Measurements from ENCODE around the gene CAP1.

CAP1 gene

DNA sequence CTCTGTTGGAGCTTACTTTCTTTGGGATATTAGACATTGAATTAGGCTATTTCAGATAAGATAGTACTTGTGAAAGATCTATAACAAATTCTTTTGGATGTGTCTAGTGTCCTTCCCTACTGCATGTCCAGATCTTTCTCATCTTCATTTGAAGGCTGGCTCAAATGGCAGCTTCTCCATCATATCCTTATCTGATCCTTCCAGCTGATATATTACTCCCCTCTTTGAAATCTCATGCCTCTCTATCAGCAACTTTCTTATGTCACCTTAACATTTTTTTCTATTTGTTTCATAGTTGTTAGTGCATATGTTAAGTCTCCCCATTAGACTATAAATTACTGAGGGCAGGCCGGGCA is 17.5 kb downstream of the CAP1 start:
- no peak for DNase-seq (ENCODE audit: low read depth in 3 of 3, low spot score in 1 of 3)

DNA sequence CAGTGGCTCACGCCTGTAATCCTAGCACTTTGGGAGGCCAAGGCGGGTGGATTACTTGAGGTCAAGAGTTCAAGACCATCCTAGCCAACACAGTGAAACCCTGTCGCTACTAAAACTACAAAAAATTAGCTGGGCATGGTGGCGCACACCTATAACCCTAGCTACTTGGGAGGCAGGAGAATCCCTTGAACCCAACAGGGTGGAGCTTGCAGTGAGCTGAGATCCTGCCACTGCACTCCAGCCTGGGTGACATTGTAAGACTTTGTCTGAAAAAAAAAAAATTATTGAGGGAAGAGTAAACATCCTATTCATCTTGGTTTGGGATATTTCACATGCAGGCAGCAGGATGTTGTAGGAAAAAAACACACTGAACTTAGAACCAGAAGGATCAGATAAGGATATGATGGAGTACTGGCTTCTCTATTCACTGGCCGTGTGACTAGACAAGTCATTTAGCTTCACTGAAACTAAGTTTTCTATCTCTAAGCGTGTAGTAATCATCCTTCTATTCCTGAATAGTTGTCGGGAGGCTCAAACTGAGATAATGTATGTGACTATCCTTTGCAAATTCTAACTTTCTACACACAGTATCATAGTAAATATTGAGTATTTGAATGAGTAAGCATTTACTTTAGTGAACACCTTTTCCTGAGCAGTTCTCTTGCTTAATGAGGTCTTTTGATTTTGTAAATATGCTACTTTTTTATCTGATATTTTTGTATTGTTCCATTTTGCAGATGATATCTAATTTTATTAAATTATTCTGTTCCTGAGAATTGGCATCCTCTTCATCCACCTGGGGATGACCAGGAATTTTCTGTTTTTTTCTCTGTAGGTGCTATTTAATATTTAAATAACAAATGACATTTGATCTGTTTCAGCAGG is 18.2 kb downstream of the CAP1 start:
- no peak for DNase-seq (ENCODE audit: low read depth in 3 of 3, low spot score in 1 of 3)

DNA sequence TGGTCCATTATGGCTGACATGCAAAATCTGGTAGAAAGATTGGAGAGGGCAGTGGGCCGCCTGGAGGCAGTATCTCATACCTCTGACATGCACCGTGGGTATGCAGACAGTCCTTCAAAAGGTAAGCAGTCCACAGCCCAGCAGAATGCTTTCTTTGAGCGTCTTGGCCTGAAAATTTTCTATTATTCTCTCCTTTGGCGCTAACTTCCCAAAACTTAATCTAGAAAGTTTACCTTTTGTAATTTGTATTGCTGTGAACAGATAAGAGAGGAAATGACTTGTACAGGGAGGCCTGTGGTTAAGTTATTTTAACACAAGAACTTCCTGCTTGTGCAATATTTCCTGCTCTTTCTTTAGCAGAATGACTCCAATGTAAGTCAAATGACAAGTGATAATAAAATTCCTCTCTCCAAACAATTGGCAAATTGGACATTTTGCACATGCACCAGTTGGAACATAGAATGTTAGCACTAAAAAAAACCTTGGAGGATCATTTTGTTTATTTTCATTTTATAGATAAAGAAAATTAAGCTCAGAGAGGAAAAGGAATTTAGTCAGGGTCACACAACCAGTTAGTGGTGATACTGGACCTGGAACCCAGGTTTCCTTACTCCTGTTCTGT is 18.9 kb downstream of the CAP1 start:
- DNase-seq (ENCODE audit: low read depth in 3 of 3, low spot score in 1 of 3), result no peak

DNA sequence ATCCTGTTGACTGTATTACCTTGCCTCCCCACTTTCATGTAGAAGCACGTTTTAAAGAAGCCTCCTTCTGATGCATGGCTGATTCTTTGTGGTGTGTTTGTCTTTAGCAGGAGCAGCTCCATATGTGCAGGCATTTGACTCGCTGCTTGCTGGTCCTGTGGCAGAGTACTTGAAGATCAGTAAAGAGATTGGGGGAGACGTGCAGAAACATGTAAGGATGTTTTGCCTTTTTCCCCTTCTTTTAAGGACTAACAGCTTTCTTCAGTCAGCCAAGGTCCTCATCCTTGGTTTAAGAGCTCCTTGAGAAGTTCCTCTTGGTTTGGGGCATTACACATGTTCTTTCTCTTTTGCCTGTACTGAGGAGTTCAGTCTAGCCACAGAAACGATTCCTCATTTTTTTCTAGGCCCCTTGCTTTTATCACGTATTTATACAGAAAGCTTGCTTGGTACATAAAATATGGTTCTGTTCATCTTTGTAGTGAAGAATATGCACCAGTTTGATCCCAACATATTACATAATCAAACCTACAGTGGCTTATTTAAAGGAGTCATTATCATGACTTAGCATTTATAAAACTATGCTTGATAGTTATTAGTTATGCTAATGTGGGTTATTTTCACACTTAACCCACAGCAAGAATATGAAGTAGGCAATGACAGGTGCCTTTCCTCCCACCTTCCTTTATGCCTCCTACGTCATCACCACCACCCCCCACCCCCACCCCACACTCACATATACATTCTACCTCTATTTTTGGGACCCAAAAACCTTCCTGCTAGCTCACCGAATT is 19.6 kb downstream of the CAP1 start:
- no peak for DNase-seq (ENCODE audit: low read depth in 3 of 3, low spot score in 1 of 3)

DNA sequence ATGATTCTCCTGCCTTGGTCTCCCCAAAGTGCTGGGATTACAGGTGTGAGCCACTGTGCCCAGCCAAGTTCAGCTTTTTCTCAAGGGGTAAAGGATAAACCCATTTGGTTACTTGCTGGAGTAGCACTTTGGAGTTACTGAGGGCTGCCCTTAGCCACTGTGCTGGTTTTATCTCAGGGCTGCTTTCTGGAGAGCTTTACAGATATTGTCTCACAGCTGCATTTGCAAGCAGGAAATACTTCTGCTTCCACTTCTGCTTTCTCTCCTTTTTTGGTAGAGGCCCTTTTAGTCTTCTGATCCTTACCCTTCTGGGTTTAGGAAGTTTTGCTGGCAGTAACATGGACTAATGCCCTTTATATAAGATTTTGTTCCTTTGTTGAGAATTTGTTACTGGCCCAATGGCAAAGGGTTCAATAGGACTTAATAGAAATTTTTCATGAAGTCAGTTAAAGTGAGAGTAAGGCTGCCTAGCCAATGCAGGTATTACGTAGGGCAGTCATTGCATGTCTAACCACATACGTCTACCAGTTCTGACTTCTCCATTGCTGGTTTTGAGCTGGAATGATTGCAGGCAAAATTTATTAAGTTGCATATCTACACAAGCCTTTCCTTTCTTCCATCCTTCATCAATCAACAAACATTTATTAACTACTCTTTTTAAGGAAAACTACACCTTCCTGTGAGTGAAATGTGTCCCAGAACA is 24.4 kb downstream of the CAP1 start:
- DNase-seq (ENCODE audit: low read depth in 3 of 3, low spot score in 1 of 3), result no peak

DNA sequence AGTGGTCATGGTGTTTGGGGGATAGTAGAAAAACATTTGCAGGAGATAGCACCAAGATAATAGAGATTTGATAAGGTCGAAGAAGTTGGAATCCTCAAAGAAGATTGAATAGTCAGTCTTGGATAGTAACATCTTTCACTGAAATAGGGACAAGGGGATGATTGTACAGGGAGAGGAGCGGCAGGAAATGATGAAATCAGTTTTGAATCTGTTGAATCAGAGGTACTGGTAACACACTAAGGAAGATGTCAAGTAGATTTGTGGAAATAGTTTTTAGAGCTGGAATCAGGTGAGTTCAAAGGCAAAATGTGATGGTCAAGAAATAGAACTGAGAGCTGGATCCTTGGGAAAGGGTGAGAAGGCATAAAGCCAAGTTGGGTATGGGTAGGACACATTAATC is 26.5 kb downstream of the CAP1 start:
- no peak for DNase-seq (ENCODE audit: low read depth in 3 of 3, low spot score in 1 of 3)

DNA sequence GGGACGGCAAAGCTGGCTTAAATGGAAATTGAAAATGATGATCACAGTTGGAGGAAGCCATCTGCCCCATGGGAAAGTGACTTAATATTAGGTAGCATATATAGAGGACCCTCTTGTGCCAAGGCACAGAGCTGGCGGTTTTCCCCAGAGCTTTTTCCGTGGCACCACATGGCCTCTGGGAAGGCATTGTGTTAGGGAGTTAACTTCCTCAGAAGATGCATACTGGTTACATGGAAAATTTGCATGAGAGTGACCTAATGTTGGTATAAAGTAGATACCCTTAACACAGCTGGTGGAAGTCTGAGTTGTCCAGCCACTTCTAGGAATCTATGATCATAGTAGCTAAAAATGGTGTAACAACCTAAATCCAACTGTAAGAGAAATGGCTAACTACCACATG is 27.3 kb downstream of the CAP1 start:
- DNase-seq (ENCODE audit: low read depth in 3 of 3, low spot score in 1 of 3), result no peak

DNA sequence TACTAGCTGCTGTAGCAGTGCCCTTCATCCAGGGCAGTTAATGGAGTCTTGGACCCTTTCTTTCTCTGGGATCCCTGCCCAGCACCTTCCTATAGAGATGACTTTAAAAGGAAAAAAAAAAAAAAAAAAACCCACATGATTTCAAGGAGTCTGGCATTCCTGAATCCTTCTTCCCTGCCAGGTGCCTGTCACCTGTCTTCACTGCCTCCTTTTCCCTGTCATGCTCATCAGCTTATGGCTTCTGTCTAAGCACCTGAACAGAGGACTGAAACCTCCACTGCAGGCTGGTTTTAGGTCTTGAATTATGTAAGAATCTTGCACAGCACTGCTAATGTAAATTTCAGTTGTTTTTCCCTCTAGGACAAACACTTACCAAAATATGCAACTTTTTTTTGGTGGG is 31.6 kb downstream of the CAP1 start:
- no peak for DNase-seq (ENCODE audit: low read depth in 3 of 3, low spot score in 1 of 3)

DNA sequence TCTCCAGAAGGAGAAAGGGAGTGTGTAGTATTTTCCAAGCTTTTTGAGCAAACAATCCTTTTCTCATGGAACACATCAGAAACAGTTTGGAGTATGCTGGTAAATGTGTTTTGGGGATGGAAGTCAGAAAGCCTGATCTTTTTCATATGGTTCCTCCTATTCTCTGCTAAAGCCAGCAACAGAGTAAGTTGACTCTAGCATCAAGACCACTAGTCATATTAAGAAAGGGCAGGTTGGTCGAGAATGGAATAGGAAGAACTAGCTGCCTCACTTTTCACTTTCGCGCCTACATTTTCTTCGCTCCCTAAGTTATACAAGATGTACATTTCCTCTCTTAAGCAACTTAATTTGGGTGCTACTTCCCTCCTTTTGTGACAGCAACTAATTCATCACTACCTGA is 32.5 kb downstream of the CAP1 start:
- no peak for DNase-seq (ENCODE audit: low read depth in 3 of 3, low spot score in 1 of 3)

DNA sequence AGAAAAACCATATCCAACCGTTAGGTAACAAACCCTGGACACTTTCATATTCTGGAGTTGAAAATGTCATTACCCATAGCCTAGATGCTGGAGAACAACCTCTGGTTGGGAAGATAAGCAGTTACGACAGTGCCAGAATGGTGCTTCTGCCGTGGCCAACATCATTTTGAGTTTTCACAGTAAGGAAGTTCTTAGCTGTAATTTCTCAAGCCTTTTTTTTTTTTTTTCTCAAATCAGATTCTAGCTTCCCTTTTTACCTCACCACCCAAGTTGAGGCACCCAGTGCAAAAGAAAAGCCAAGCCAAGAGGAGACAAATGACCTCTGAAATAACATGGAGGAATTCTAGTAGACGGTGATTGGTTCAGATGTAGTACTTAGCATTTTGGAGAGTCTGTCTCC is 34.7 kb downstream of the CAP1 start:
- no peak for DNase-seq (ENCODE audit: low read depth in 3 of 3, low spot score in 1 of 3)

DNA sequence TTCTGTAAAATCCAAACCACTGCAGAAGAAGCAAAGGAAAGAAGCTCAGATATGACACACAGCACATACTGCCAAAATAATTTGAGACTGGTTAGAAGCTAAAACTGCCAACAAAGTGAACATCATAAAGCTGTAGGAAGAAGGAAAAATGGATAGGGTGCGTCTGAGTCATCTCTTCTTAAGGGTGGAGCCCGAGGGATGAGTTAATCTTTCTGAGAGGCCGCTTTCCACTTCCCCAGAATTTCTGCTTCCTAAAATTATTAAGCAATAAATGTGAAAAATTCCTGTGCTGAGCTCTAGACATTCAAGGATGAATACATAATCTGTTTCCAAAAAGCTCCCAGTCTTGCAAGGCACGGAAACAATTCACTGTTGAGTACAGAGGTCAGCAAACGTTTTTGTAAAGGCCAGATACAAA is 36.4 kb downstream of the CAP1 start:
- DNase-seq (ENCODE audit: low read depth in 3 of 3, low spot score in 1 of 3), result no peak

DNA sequence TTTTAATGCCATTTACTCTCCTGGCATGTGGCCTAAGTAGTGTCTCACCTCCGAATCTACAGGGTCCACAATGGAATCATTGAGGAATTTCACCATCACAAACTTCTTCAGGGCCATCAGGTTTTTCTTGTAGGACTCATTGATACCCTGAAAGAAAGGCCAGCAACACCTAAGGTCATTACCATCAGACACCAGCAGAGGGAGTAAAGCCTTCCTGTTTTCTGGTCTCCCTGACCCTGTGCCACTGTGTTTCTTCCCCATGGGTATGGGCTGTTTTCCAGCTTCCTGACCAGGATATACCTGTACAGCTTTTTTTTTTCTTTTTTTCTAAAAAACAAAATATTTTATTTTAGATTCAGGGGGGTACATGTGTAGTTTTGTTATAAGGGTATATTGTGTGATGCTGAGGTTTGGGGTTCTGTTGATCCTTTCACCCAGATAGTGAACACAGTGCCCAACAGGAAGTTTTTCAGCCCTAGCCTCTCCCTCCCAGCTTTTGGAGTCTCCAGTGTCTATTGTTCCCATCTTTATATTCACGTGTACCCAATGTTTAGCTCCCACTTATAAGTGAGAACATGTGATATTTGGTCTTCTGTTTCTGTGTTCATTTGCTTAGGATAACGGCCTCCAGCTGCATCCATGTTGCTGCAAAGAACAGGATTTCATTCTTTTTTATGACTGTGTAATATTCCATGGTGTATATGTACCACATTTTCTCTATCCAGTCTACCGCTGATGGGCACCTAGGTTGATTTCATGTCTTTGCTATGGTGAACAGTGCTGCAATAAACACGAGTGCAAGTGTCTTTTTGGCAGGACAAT is 38.2 kb downstream of the CAP1 start:
- peak in 1 of 3 donors; percentile 13 for DNase-seq (ENCODE audit: low read depth in 3 of 3, low spot score in 1 of 3)

DNA sequence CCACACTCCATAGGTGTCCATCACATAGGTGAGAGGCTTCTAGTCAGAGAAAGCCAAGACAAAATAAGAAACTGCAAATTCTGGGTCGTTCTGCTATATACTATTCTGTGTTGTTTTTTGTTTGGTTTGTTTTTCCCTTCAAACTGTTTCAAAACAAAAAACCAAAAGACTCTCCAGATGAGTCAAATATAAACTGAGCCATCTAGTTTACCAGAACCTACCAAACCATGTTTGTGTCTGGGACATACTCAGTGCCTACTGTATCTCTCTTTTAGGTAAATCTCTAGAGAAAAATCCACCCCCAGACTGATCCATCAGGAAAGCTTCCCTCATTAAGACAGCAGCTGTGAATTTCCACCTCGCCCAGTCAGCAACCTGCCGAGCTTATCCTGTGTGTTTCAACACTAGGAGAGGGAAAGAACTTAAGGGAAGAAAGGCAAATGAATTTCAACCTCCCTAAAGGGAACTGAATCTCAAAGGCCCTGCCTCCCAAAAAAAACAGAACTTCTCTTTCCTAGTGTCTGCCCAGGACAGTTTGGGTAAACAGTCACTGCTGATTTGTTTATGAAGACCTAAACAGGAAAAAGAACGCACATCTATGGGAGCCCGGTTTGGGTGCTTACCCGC is 39.4 kb downstream of the CAP1 start:
- DNase-seq (ENCODE audit: low read depth in 3 of 3, low spot score in 1 of 3), result no peak

DNA sequence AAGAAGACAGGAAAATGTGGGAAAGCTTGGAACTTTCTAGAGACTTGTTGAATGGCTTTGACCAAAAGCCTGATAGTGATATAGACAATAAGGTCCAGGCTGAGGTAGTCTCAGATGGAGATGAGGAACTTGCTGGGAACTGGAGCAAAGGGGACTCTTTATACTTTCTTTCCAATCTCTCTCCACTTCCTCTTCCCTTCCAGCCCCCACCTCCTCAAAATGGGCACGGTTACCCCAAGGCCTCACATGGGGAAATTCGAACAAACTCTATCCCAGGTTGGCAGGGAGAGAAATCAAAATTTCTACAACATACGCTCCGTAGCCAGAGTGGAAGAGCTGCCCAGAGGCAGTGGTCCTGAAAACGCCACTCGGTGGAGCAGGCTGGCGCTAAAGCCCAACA is 41.3 kb downstream of the CAP1 start:
- DNase-seq (ENCODE audit: low read depth in 3 of 3, low spot score in 1 of 3), result no peak

DNA sequence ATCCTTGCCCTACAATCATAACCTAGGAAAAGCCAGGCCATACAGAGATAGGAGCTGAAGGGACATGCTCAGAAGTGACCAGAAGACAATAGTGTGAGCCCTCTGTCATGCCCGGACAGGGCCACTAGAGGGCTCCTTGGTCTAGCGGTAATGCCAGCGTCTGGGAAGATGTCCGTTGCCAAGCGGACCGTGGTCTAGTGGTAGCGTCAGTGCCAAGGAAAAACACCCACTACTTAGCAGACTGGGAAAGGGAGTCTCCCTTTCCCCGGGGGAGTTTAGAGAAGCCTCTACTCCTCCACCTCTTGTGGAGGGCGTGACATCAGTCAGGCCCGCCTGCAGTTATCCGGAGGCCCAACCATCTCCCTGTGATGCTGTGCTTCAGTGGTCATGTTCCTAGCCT is 44.2 kb downstream of the CAP1 start:
- DNase-seq (ENCODE audit: low read depth in 3 of 3, low spot score in 1 of 3), result peak in 1 of 3 donors; percentile 23

DNA sequence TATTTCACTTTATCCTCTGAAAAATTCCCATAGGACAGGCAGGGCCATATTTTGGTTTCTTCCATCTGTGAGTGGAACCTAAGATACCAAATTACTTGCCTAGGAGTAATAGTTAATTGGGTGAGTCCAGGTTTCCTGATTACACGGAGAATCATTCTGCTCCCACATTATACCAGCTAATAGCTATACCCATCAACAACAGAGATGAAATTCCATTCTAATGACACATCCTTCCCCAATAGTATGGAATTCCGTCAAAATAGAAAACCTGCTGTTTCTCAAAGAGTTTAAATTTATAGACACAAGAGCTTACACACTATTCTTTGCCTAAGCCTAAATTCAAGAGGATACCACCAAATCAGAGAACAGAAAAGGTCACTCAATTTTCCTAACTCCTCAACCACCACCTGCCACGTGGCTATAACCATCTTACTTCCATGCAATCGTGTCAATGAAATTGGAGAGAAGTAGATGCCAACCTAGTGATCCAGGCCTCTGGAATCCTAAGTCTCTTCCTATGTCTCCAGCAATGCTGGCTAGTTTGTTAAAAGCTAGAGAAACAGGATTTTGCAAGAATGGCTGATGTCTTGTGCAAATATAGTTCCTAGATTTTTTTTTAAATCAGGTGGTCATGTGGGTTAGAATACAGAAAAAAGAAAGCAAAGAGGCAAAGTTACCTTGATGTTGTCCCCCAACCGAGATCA is 50.3 kb downstream of the CAP1 start:
- no peak for DNase-seq (ENCODE audit: low read depth in 3 of 3, low spot score in 1 of 3)

DNA sequence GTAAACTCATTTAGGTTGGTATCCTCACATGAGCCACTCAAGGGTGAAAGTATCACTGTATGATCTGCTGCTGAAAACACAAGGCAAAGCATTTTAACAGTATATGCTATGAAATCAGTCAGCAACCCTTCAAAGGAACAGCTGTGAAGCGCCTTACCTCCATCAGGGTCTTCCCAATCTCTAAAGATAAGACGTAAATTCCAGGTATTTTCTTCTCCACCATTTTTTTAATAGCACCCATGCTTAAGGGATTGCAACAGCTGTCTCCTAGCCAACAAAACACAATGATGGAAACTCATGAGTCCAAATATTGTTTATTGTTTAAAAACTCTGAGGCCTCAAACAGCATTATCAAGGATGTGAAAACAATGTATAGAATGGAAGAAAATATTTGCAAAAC is 51.7 kb downstream of the CAP1 start:
- DNase-seq (ENCODE audit: low read depth in 3 of 3, low spot score in 1 of 3), result no peak

DNA sequence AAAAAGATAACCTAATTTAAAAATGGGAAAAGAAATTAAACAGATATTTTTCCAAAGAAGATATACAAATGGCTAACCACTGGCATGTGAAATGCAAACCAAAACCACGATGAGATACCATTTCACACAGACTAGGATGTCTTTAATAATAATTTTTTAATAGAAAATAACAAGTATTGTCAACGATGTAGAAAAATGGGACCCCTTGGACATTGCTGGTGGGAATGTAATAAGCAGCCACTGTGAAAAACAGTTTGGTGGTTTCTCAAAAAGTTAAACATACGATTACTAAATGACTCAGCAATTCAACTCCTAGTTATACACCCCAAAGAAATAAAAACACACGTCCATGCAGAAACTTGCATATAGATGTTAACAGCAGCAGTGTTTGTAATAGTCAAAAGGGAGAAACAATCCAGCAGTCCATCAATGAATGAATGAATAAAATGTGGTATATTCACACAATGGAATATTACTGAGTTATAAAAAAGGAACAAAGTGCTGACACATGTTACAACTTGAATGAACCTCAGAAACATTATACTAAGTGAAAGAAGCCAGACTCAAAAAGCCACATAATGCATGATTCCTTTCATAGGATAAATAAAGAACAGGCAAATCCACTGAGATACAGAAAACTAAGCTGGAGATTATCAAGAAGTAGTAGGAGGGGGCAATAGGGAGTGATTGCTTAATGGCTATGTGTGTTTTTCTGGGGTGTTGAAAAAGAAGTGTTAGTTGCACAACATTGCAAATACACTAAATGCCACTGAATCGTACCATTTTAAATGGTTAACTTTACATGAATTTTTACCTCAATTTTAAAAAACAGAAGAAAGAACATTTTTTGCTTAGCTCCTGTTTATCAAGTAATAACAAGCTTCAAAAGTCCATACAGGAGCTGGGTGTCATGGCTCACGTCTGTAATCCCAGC is 52.4 kb downstream of the CAP1 start:
- DNase-seq (ENCODE audit: low read depth in 3 of 3, low spot score in 1 of 3), result no peak

Measured in stimulated activated CD4-positive, alpha-beta T cell treated with anti-CD3 and anti-CD28 coated beads, TNF-alpha, amount 100 ng/mL, for 1 hour (primary cell).